ENCODE data around the gene MCM7. TPM values are rescaled to one million over a fixed set of nuclear protein-coding genes. Genes with fewer than 3 reads are reported as not detected.

The MCM7 gene
- total and polyA plus RNA-seq, 2 of the 13 experiments (the other 11 are each of a cell fraction or from before 2014, with no cell fraction given): 84.5 to 214 TPM

GRCh38 chr7:100148559-100149328, 47.5 kb upstream of the MCM7 start, which contains the start of gene LAMTOR4 (continued):
- TF ChIP-seq ZNF460 (CRISPR knock-in tag; IDR thresholded peaks at IDR 0.05; ENCODE audit: borderline replicate concordance) (no peak; the same call in 1 of the 2 replicates), SPEN (CRISPR knock-in tag; IDR thresholded peaks at IDR 0.05; ENCODE audit: low read depth) (peak; percentile 41; the same call in 1 of the 2 replicates), CENPT (CRISPR knock-in tag; IDR thresholded peaks at IDR 0.05; ENCODE audit: low read depth) (no peak), ZNF556 (CRISPR knock-in tag; IDR thresholded peaks at IDR 0.05; ENCODE audit: borderline replicate concordance) (peak; percentile 54; the same call in 1 of the 2 replicates), ATRX (CRISPR knock-in tag; IDR thresholded peaks at IDR 0.05; ENCODE audit: borderline replicate concordance) (no peak), ZNF746 (CRISPR knock-in tag; IDR thresholded peaks at IDR 0.05) (0 out of 2 replicates have a peak, but pooled peaks have one; percentile 40), NFE2L2 (IDR thresholded peaks at IDR 0.05; ENCODE audit: low read length) (no peak), SOX13 (IDR thresholded peaks at IDR 0.05) (no peak), SOX13 (CRISPR knock-in tag; conservative IDR thresholded peaks at IDR 0.05 in 1 of 2, IDR thresholded peaks at IDR 0.05 in 1 of 2) (no peak), TBX3 (IDR thresholded peaks at IDR 0.05; ENCODE audit: borderline replicate concordance) (no peak), ZSCAN20 (CRISPR knock-in tag; IDR thresholded peaks at IDR 0.05; ENCODE audit: borderline replicate concordance) (no peak), TEAD2 (CRISPR knock-in tag; IDR thresholded peaks at IDR 0.05) (no peak), ZNF431 (CRISPR knock-in tag; IDR thresholded peaks at IDR 0.05; ENCODE audit: borderline replicate concordance, low read depth) (no peak), POLR2G (IDR thresholded peaks at IDR 0.05; ENCODE audit: low read depth, low read length) (peak; percentile 90), ZFP62 (CRISPR knock-in tag; IDR thresholded peaks at IDR 0.05) (no peak), KAT7 (CRISPR knock-in tag; IDR thresholded peaks at IDR 0.05; ENCODE audit: borderline replicate concordance) (0 out of 2 replicates have a peak, but pooled peaks have one; percentile 28), ZNF350 (CRISPR knock-in tag; IDR thresholded peaks at IDR 0.05; ENCODE audit: borderline replicate concordance, low read depth) (peak; percentile 83; the same call in 1 of the 2 replicates), ZFP1 (CRISPR knock-in tag; IDR thresholded peaks at IDR 0.05) (0 out of 2 replicates have a peak, but pooled peaks have one; percentile 40), TRIM24 (CRISPR knock-in tag; IDR thresholded peaks at IDR 0.05) (no peak), FLYWCH1 (CRISPR knock-in tag; IDR thresholded peaks at IDR 0.05) (no peak), ZNF337 (CRISPR knock-in tag; IDR thresholded peaks at IDR 0.05; ENCODE audit: borderline replicate concordance, low read depth) (peak; percentile 39; the same call in 1 of the 2 replicates), FUBP1 (CRISPR knock-in tag; IDR thresholded peaks at IDR 0.05; ENCODE audit: borderline replicate concordance) (no peak), CBX5 (CRISPR knock-in tag; IDR thresholded peaks at IDR 0.05; ENCODE audit: borderline replicate concordance) (peak; percentile 36; the same call in 1 of the 2 replicates)
- TF ChIP-seq, protein P1, sequence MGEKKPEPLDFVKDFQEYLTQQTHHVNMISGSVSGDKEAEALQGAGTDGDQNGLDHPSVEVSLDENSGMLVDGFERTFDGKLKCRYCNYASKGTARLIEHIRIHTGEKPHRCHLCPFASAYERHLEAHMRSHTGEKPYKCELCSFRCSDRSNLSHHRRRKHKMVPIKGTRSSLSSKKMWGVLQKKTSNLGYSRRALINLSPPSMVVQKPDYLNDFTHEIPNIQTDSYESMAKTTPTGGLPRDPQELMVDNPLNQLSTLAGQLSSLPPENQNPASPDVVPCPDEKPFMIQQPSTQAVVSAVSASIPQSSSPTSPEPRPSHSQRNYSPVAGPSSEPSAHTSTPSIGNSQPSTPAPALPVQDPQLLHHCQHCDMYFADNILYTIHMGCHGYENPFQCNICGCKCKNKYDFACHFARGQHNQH (CRISPR knock-in tag; IDR thresholded peaks at IDR 0.05): 0 out of 2 replicates have a peak, but pooled peaks have one; percentile 43
- TF ChIP-seq, protein P2, sequence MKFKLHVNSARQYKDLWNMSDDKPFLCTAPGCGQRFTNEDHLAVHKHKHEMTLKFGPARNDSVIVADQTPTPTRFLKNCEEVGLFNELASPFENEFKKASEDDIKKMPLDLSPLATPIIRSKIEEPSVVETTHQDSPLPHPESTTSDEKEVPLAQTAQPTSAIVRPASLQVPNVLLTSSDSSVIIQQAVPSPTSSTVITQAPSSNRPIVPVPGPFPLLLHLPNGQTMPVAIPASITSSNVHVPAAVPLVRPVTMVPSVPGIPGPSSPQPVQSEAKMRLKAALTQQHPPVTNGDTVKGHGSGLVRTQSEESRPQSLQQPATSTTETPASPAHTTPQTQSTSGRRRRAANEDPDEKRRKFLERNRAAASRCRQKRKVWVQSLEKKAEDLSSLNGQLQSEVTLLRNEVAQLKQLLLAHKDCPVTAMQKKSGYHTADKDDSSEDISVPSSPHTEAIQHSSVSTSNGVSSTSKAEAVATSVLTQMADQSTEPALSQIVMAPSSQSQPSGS (CRISPR knock-in tag; IDR thresholded peaks at IDR 0.05): no peak; the same call in 1 of the 2 replicates

Measured in HepG2 (cell line).